ENCODE measurements around the gene HIPK3. TPM values are rescaled to one million over a fixed set of nuclear protein-coding genes. Genes with fewer than 3 reads are reported as not detected.
"Not testable (repeated sequence)": the region's sequence is repeated elsewhere in the genome, so short reads cannot be mapped to it uniquely, and the experiment has no call there.

The HIPK3 gene
- polyA plus RNA-seq, 1 donor (not counting 4 experiments of a cell fraction or from before 2014, with no cell fraction given), result 37.3 TPM

DNA sequence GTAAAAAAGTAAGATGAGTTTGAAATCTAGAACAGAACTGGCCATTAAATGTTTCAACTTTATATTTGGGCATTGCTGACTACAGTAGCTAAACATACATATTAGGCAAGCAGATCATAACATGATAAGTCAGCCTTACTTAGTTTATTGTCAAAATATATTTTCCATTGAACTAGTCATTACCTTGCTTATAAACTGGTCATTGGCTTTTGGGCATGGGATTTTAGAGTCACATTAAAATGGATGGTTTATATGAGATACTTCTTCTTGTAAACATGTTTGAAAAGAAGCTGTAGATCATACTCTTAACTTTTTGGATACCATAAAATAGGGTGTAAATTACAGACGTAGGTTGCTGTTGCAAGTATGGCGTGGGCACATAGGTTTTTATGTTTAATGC is 2.7 kb downstream of the HIPK3 start:
- Histone ChIP-seq H3K4me3 (ENCODE audit: control insufficient read depth in 2 of 3, extremely low read depth in 1 of 3, insufficient read depth in 2 of 3, low read depth in 1 of 3, low read length in 3 of 3) (peak overlapping the region; percentile 82 to 97 (median 88)), H3K36me3 (ENCODE audit: control insufficient read depth in 2 of 2, extremely low read depth in 1 of 2, insufficient read depth in 2 of 2, low read length in 2 of 2) (no peaks in the 10 kb centered on the region), H2AFZ (ENCODE audit: control insufficient read depth, low read length) (no peak overlapping the region), H3K27me3 (ENCODE audit: control insufficient read depth, extremely low read depth, insufficient read depth, low read length) (no peaks in the 10 kb centered on the region), H3K27ac (ENCODE audit: control insufficient read depth, insufficient read depth, low read length) (peak overlapping the region; percentile 67), H3K4me2 (ENCODE audit: control insufficient read depth, extremely low read depth, insufficient read depth, low read depth, low read length) (peak overlapping the region; percentile 82), H3K79me2 (ENCODE audit: control insufficient read depth, insufficient read depth, low read length) (peaks cover 74% of the 10 kb centered on the region), H3K9me3 (ENCODE audit: control insufficient read depth, low read depth, low read length) (no peaks in the 10 kb centered on the region), H3K9me1 (ENCODE audit: control insufficient read depth, extremely low read depth, insufficient read depth, low read length) (no peaks in the 10 kb centered on the region), H4K20me1 (ENCODE audit: control insufficient read depth, extremely low read depth, insufficient read depth, low read length) (peaks cover 8% of the 10 kb centered on the region), H3K4me1 (ENCODE audit: control insufficient read depth, extremely low read depth, insufficient read depth, low read length) (peaks cover 15% of the 10 kb centered on the region), H3K9ac (ENCODE audit: control insufficient read depth, extremely low read depth, insufficient read depth, low read length) (peak overlapping the region; percentile 98)
- TF ChIP-seq EZH2 (IDR thresholded peaks at IDR 0.05; ENCODE audit: low read length), result no peak
- TF ChIP-seq, protein P1, sequence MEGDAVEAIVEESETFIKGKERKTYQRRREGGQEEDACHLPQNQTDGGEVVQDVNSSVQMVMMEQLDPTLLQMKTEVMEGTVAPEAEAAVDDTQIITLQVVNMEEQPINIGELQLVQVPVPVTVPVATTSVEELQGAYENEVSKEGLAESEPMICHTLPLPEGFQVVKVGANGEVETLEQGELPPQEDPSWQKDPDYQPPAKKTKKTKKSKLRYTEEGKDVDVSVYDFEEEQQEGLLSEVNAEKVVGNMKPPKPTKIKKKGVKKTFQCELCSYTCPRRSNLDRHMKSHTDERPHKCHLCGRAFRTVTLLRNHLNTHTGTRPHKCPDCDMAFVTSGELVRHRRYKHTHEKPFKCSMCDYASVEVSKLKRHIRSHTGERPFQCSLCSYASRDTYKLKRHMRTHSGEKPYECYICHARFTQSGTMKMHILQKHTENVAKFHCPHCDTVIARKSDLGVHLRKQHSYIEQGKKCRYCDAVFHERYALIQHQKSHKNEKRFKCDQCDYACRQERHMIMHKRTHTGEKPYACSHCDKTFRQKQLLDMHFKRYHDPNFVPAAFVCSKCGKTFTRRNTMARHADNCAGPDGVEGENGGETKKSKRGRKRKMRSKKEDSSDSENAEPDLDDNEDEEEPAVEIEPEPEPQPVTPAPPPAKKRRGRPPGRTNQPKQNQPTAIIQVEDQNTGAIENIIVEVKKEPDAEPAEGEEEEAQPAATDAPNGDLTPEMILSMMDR (optimal IDR thresholded peaks at IDR 0.05 in 1 of 3, IDR thresholded peaks at IDR 0.05 in 1 of 3, conservative IDR thresholded peaks at IDR 0.05 in 1 of 3; ENCODE audit: extremely low read depth in 1 of 3, insufficient read depth in 2 of 3, low read length in 3 of 3), result no peak
- FAIRE-seq (no peak), DNase-seq (ENCODE audit: low read depth, low spot score) (no peak)
- dilution Hi-C loops (cut with MboI; ENCODE audit: extremely low pct_ligation_motif_present, low sequenced_read_pairs), result no loop called here

DNA sequence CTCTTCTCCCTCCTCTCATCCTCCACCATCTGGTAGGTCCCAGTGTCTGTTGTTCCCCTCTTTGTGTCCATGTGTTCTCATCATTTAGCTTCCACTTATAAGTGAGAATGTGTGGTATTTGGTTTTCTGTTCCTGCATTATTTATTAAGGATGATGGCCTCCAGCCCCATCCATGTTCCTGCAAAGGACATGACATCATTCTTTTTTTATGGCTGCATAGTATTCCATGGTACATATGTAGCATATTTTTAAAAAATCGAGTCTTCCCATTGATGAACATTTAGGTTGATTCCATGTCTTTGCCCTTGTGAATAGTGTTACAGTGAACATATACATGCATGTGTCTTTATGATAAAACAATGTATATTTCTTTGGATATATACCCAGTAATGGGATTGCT is 4.2 kb downstream of the HIPK3 start:
- H3K27me3 ChIP-seq (ENCODE audit: control insufficient read depth, extremely low read depth, insufficient read depth, low read length); H4K20me1 ChIP-seq (ENCODE audit: control insufficient read depth, extremely low read depth, insufficient read depth, low read length); H3K9ac ChIP-seq (ENCODE audit: control insufficient read depth, extremely low read depth, insufficient read depth, low read length); H3K4me2 ChIP-seq (ENCODE audit: control insufficient read depth, extremely low read depth, insufficient read depth, low read depth, low read length); H3K9me3 ChIP-seq (ENCODE audit: control insufficient read depth, low read depth, low read length); H3K4me3 ChIP-seq (ENCODE audit: control insufficient read depth in 2 of 3, extremely low read depth in 1 of 3, insufficient read depth in 2 of 3, low read depth in 1 of 3, low read length in 3 of 3); FAIRE-seq; DNase-seq (ENCODE audit: low read depth, low spot score); H2AFZ ChIP-seq (ENCODE audit: control insufficient read depth, low read length); H3K36me3 ChIP-seq (ENCODE audit: control insufficient read depth in 2 of 2, extremely low read depth in 1 of 2, insufficient read depth in 2 of 2, low read length in 2 of 2); H3K9me1 ChIP-seq (ENCODE audit: control insufficient read depth, extremely low read depth, insufficient read depth, low read length); dilution Hi-C loops (cut with MboI; ENCODE audit: extremely low pct_ligation_motif_present, low sequenced_read_pairs); H3K27ac ChIP-seq (ENCODE audit: control insufficient read depth, insufficient read depth, low read length): not testable (repeated sequence)
- Histone ChIP-seq H3K79me2 (ENCODE audit: control insufficient read depth, insufficient read depth, low read length) (peaks cover 89% of the 10 kb centered on the region), H3K4me1 (ENCODE audit: control insufficient read depth, extremely low read depth, insufficient read depth, low read length) (peaks cover 14% of the 10 kb centered on the region)

DNA sequence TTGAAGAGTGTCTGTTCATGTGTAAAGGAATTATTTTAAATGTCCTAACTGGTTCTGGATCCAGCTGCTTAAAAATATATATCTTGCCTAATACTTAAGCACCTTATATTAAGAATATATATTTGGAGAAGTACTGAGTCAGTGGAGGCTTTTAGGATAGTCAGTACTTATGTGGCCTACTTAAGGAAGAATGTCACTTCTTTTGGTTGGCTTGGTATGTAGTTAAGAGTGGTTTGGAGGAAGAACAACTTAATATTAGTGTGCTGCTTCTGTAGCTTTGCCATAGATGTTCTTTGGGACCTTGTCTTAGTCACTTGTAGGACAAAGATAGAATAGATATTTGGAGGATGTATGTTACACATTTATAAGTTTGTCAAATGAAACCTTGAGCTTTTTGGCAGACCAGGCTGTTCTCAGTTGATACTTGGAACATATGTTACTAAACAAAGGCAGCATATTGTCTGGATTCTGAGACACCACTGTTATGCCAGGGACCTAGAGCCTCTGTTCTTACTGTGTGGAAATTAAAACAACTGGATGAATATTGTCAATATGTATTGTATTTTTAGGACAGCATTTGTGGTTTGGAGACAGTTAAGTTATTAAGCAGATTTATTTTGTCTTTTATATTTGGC is 4.9 kb downstream of the HIPK3 start:
- H3K4me2 ChIP-seq (ENCODE audit: control insufficient read depth, extremely low read depth, insufficient read depth, low read depth, low read length), result peak overlapping the region; percentile 36
- DNase-seq (ENCODE audit: low read depth, low spot score) (no peak), FAIRE-seq (no peak)
- peaks cover 97% of the 10 kb centered on the region for H3K79me2 ChIP-seq (ENCODE audit: control insufficient read depth, insufficient read depth, low read length)
- no peaks in the 10 kb centered on the region for H3K9me1 ChIP-seq (ENCODE audit: control insufficient read depth, extremely low read depth, insufficient read depth, low read length)
- TF ChIP-seq, protein P1 (optimal IDR thresholded peaks at IDR 0.05 in 1 of 3, IDR thresholded peaks at IDR 0.05 in 1 of 3, conservative IDR thresholded peaks at IDR 0.05 in 1 of 3; ENCODE audit: extremely low read depth in 1 of 3, insufficient read depth in 2 of 3, low read length in 3 of 3), result no peak
- no peak for TF ChIP-seq EZH2 (IDR thresholded peaks at IDR 0.05; ENCODE audit: low read length)
- no peak overlapping the region for H3K27ac ChIP-seq (ENCODE audit: control insufficient read depth, insufficient read depth, low read length)
- H3K9ac ChIP-seq (ENCODE audit: control insufficient read depth, extremely low read depth, insufficient read depth, low read length), result no peak overlapping the region
- peaks cover 13% of the 10 kb centered on the region for H3K4me1 ChIP-seq (ENCODE audit: control insufficient read depth, extremely low read depth, insufficient read depth, low read length)
- no peak overlapping the region for H3K4me3 ChIP-seq (ENCODE audit: control insufficient read depth in 2 of 3, extremely low read depth in 1 of 3, insufficient read depth in 2 of 3, low read depth in 1 of 3, low read length in 3 of 3)
- no peaks in the 10 kb centered on the region for H3K9me3 ChIP-seq (ENCODE audit: control insufficient read depth, low read depth, low read length)
- H4K20me1 ChIP-seq (ENCODE audit: control insufficient read depth, extremely low read depth, insufficient read depth, low read length), result peaks cover 8% of the 10 kb centered on the region
- dilution Hi-C loops (cut with MboI; ENCODE audit: extremely low pct_ligation_motif_present, low sequenced_read_pairs), result no loop called here
- no peaks in the 10 kb centered on the region for H3K27me3 ChIP-seq (ENCODE audit: control insufficient read depth, extremely low read depth, insufficient read depth, low read length)
- H3K36me3 ChIP-seq (ENCODE audit: control insufficient read depth in 2 of 2, extremely low read depth in 1 of 2, insufficient read depth in 2 of 2, low read length in 2 of 2), result no peaks in the 10 kb centered on the region
- H2AFZ ChIP-seq (ENCODE audit: control insufficient read depth, low read length), result no peak overlapping the region

All from keratinocyte (primary cell).